Activated CD4-positive, alpha-beta T cell treated with anti-CD3 and anti-CD28 coated beads for 24 hours (primary cell): ENCODE data around the gene MTMR12.

Source experiments
- DNase-seq, 2 donors: peaks; one replicate each; pipeline ENCODE4 v3.0.0-alpha.2; 2020; ENCODE audit warnings: low read depth in 2 of 2

MTMR12 gene

GRCh38 chr5:32312595-32313332 lies at the start of gene MTMR12:
Gene MTMR12 (minus strand): TSS chr5:32312939. CDS start chr5:32312838, 101 bp downstream.
- DNase-seq, result peak; percentile 100

GRCh38 chr5:32362527-32362926 lies 49.8 kb upstream of the MTMR12 start:
- DNase-seq, result no peak

GRCh38 chr5:32360906-32361305 lies 48.2 kb upstream of the MTMR12 start:
- no peak for DNase-seq

- no peak for DNase-seq
Observed at GRCh38 chr5:32358611-32359010, 45.9 kb upstream of the MTMR12 start.

- no peak for DNase-seq
Observed at GRCh38 chr5:32357658-32358057, 44.9 kb upstream of the MTMR12 start.

- no peak for DNase-seq
Observed at GRCh38 chr5:32355686-32356085, 42.9 kb upstream of the MTMR12 start.

GRCh38 chr5:32353420-32353819 lies 40.7 kb upstream of the MTMR12 start:
- no peak for DNase-seq

- DNase-seq, result no peak
Observed at GRCh38 chr5:32352685-32353084, 39.9 kb upstream of the MTMR12 start.

GRCh38 chr5:32346869-32347268 lies 34.1 kb upstream of the MTMR12 start:
- no peak for DNase-seq

GRCh38 chr5:32343058-32343672 lies 30.4 kb upstream of the MTMR12 start:
- no peak for DNase-seq

- no peak for DNase-seq
Observed at GRCh38 chr5:32342656-32343055, 29.9 kb upstream of the MTMR12 start.

- no peak for DNase-seq
Observed at GRCh38 chr5:32339878-32340277, 27.1 kb upstream of the MTMR12 start.

- no peak for DNase-seq
Observed at GRCh38 chr5:32339198-32339597, 26.5 kb upstream of the MTMR12 start.

GRCh38 chr5:32332966-32333365 lies 20.2 kb upstream of the MTMR12 start:
- no peak for DNase-seq

- no peak for DNase-seq
Observed at GRCh38 chr5:32332361-32332760, 19.6 kb upstream of the MTMR12 start.

GRCh38 chr5:32331935-32332274 lies 19.2 kb upstream of the MTMR12 start:
- no peak for DNase-seq

- DNase-seq, result no peak
Observed at GRCh38 chr5:32331217-32331934, 18.6 kb upstream of the MTMR12 start.

GRCh38 chr5:32330126-32330971 lies 17.6 kb upstream of the MTMR12 start:
- no peak for DNase-seq

- DNase-seq, result peak in 1 of 2 donors; percentile 36
Observed at GRCh38 chr5:32329395-32329834, 16.7 kb upstream of the MTMR12 start.

GRCh38 chr5:32326216-32326772 lies 13.6 kb upstream of the MTMR12 start:
- DNase-seq, result no peak

- no peak for DNase-seq
Observed at GRCh38 chr5:32325616-32326015, 12.9 kb upstream of the MTMR12 start.

GRCh38 chr5:32325062-32325461 lies 12.3 kb upstream of the MTMR12 start:
- DNase-seq, result no peak
